Stomach (tissue), 9 donors: ENCODE data around the gene SLC6A17. TPM values are rescaled to one million over a fixed set of nuclear protein-coding genes. Genes with fewer than 3 reads are reported as not detected.

ENCODE experiments used
- DNase-seq, 2 donors: peaks; one replicate each; pipeline versions ENCODE4 v3.0.0 to v3.0.0-alpha.2; 2013 to 2019
- H3K27ac ChIP-seq, 5 donors: fragments of 200-600 bp in 4 of 5; sonication (generic) in 4 of 5; one replicate each; pipeline ENCODE4 v1.5.1; 2013 to 2019; ENCODE audit warnings: mild to moderate bottlenecking in 1 of 5, moderate library complexity in 1 of 5
- H3K27me3 ChIP-seq, 3 donors: fragments of 200-600 bp; sonication (generic); one replicate each; pipeline ENCODE4 v1.5.1; 2017 to 2019; ENCODE audit warnings: mixed run types in 1 of 3
- H3K36me3 ChIP-seq, 4 donors: fragments of 200-600 bp; sonication (generic); 1 replicate in 3 of 4; 2 replicates in 1 of 4; pipeline ENCODE4 v1.5.1; 2016 to 2019
- H3K4me1 ChIP-seq, 4 donors: fragments of 200-600 bp; sonication (generic); one replicate each; pipeline ENCODE4 v1.5.1; 2016 to 2019
- H3K4me3 ChIP-seq, 4 donors: fragments of 200-600 bp; sonication (generic) in 3 of 4; one replicate each; pipeline ENCODE4 v1.5.1; 2016 to 2019; ENCODE audit warnings: mild to moderate bottlenecking in 1 of 4
- H3K9me3 ChIP-seq, 4 donors: fragments of 200-600 bp; sonication (generic); one replicate each; pipeline ENCODE4 v1.5.1; 2016 to 2019
- EP300 ChIP-seq: sonication (generic); formaldehyde crosslinking; IDR thresholded peaks from one replicate; pipeline ENCODE4 v1.6.1; 2017; ENCODE audit warnings: antibody characterized with exemption
- POLR2A ChIP-seq, 4 donors: fragments of 450-650 bp; IDR thresholded peaks; one replicate each; pipeline ENCODE4 v1.6.1; 2016; ENCODE audit warnings: antibody characterized with exemption in 4 of 4, control low read depth in 2 of 4, mild to moderate bottlenecking in 1 of 4, moderate library complexity in 1 of 4
- POLR2AphosphoS5 ChIP-seq, 3 donors: sonication (generic); formaldehyde crosslinking; IDR thresholded peaks; one replicate each; pipeline ENCODE4 v1.6.1; 2016; ENCODE audit warnings: antibody characterized with exemption in 3 of 3
- WGBS, 5 donors: extraction: QIAGEN DNeasy Blood & Tissue Kit in 3 of 5; methylation state at CpG; one replicate each; pipeline versions ENCODE4 v1.1.5 to v1.1.7; 2013 to 2018; 5-methylcytosine and 5-hydroxymethylcytosine counted together
- intact Hi-C: fragments of 100-400 bp; cut with DNase I; formaldehyde crosslinking; loops from one replicate; pipeline ENCODE4 v1.15.1; 2023; ENCODE audit warnings: low total_unique reads
- polyA plus RNA-seq, 3 donors: library from polyadenylated mRNA; stranded (reverse); fragments of 200-250 nt; gene quantifications; one replicate each; pipeline ENCODE4 v1.2.3, GENCODE V29; 2013
- total RNA-seq, 5 donors: library from RNA; depleted of rRNA; stranded (reverse); fragments of >200 nt; gene quantifications; one replicate each; pipeline versions ENCODE4 v1.1.0 to v1.2.3, GENCODE V29; 2014 to 2016
- TF ChIP-seq, protein P1 (sequence below), 7 experiments: fragments of 450-650 bp in 4 of 7; fragments of 200-600 bp in 3 of 7; sonication (generic) in 3 of 7; IDR thresholded peaks; one replicate each; pipeline ENCODE4 v1.5.1; 2016 to 2019; ENCODE audit warnings: antibody characterized with exemption in 7 of 7, control low read depth in 2 of 7, mild to moderate bottlenecking in 1 of 7
- donor health status: healthy with polysubstance abuse.
- donor health status: Bipolar disorder and iron deficiency.
- donor health status: healthy.

SLC6A17 gene
- total and polyA plus RNA-seq, 8 donors = 0.08 to 0.37 (median 0.14) TPM; not detected in 3

DNA sequence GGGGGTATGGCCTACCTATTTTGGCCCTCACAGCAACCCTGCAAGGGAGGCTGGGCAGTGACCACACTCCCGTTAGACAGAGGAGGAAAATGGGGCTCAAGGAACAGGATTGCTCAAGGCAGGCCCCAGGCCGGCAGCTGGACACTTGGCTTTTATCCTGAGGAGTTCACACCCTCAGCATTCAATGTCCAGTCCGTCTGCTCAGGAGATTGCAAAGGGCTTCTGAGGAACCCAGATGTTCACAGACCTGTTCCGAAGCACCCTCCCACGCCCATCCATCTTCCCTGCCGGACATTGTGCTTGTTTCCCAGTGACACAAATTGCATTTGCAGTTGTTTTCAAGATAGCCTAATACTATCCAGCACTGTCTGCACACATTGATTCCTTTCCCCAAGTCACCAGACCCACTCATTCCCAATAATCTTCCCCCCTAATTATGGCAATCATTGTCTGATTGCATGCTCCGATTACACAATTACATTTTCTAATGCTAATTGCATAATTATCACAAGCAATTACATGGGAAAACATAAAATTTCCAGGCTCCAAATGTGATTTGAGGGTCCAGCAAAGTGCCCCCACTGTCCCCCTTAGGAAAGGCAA is 42.3 kb upstream of the SLC6A17 start:
- H3K36me3 ChIP-seq = no peaks in the 10 kb centered on the region
- no peak for DNase-seq
- H3K27ac ChIP-seq = no peak overlapping the region
- H3K4me3 ChIP-seq = no peak overlapping the region
- H3K4me1 ChIP-seq = no peaks in the 10 kb centered on the region
- H3K27me3 ChIP-seq = peaks cover 0 to 23% (median 0%) of the 10 kb centered on the region in 3 donors
- TF ChIP-seq, protein P1, sequence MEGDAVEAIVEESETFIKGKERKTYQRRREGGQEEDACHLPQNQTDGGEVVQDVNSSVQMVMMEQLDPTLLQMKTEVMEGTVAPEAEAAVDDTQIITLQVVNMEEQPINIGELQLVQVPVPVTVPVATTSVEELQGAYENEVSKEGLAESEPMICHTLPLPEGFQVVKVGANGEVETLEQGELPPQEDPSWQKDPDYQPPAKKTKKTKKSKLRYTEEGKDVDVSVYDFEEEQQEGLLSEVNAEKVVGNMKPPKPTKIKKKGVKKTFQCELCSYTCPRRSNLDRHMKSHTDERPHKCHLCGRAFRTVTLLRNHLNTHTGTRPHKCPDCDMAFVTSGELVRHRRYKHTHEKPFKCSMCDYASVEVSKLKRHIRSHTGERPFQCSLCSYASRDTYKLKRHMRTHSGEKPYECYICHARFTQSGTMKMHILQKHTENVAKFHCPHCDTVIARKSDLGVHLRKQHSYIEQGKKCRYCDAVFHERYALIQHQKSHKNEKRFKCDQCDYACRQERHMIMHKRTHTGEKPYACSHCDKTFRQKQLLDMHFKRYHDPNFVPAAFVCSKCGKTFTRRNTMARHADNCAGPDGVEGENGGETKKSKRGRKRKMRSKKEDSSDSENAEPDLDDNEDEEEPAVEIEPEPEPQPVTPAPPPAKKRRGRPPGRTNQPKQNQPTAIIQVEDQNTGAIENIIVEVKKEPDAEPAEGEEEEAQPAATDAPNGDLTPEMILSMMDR (IDR thresholded peaks at IDR 0.05) = no peak
- no peak for TF ChIP-seq EP300
- no peak for TF ChIP-seq POLR2AphosphoS5 (IDR thresholded peaks at IDR 0.05)
- no peak for TF ChIP-seq POLR2A (IDR thresholded peaks at IDR 0.05)
- intact Hi-C loops = loop anchor here (5.0 kb wide), 1 partner anchor 56 kb away; no protein-coding TSS in a partner anchor
- H3K9me3 ChIP-seq = no peaks in the 10 kb centered on the region
- 56 to 66% (median 58%) methylated on average over 6 to 7 of the region's 7 CpGs for WGBS, 5 donors

DNA sequence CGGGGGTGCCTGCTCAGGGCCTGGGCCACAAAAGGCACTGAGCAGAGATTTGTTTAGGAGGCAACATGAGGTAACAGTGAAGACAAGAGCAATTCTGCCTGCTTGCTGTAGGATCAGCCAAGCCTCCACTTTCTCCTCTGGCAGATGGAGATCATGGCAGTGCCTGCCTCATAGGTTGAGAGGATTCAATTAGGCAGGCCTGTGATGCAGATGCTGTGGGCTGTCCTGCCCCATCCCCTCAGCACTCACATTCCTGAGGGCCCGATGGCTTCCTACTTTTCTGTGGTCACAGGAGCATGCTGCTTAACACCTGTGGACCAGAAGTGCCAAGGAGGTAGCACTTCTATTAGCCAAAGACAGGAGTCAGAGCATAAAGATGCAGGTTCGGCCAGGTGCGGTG is 39.2 kb upstream of the SLC6A17 start:
- Histone ChIP-seq H3K4me1 (no peaks in the 10 kb centered on the region), H3K36me3 (no peaks in the 10 kb centered on the region), H3K27ac (no peak overlapping the region), H3K4me3 (no peak overlapping the region), H3K9me3 (no peaks in the 10 kb centered on the region), H3K27me3 (peaks cover 0 to 53% (median 15%) of the 10 kb centered on the region in 3 donors)
- TF ChIP-seq EP300 = no peak
- TF ChIP-seq, protein P1 (IDR thresholded peaks at IDR 0.05) = no peak
- TF ChIP-seq POLR2AphosphoS5 (IDR thresholded peaks at IDR 0.05) = no peak
- no peak for TF ChIP-seq POLR2A (IDR thresholded peaks at IDR 0.05)
- 70 to 78% (median 75%) methylated on average over 2 to 4 of the region's 4 CpGs for WGBS, 5 donors
- intact Hi-C loops = no loop called here
- no peak for DNase-seq

DNA sequence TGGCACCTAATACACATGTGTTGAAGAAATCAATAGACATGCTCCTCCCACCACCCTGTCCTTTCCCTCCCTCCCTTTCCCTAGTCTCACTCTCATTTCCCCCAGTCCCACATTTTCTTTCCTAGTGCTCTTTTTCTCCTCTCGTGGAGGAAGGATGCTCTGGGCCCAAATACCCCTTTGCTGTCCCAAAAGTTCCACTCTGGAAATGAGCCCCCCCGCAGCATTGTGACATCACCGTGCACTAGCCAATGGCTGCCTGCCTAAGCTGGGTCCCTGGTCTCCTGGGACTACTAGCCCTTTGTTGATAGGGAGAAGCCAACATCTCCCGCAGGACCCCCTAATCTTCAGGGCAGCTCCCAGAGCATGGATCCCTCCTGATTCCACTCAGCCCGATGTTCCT is 38.2 kb upstream of the SLC6A17 start, which contains the start of gene UBL4B:
TSS of gene UBL4B (plus strand) at position 301 of the 400 bp plus-strand sequence. CDS start at position 393, 92 bp downstream.
- no peak within 1 kb of the TSS for H3K27ac ChIP-seq
- 70 to 87% (median 81%) methylated on average over 5 of the region's 5 CpGs for WGBS, 5 donors
- intact Hi-C loops = no loop called here
- no peaks in the 10 kb centered on the region for H3K36me3 ChIP-seq
- no peaks in the 10 kb centered on the region for H3K9me3 ChIP-seq
- DNase-seq = no peak
- no peak for TF ChIP-seq EP300
- TF ChIP-seq POLR2AphosphoS5 (IDR thresholded peaks at IDR 0.05) = no peak
- TF ChIP-seq, protein P1 (IDR thresholded peaks at IDR 0.05) = no peak
- TF ChIP-seq POLR2A (IDR thresholded peaks at IDR 0.05) = no peak
- H3K4me3 ChIP-seq = no peak within 1 kb of the TSS
- peaks cover 0 to 62% (median 18%) of the 10 kb centered on the region in 3 donors for H3K27me3 ChIP-seq
- H3K4me1 ChIP-seq = no peaks in the 10 kb centered on the region

DNA sequence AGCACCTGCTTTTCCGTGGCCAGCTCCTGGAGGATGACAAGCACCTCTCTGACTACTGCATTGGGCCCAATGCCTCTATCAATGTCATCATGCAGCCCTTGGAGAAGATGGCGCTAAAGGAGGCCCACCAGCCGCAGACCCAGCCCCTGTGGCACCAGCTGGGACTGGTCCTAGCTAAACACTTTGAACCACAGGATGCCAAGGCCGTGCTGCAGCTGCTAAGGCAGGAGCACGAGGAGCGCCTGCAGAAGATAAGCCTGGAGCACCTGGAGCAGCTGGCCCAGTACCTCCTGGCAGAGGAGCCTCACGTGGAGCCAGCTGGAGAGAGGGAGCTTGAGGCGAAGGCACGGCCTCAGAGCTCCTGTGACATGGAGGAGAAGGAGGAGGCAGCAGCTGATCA is 37.6 kb upstream of the SLC6A17 start:
- no peak for DNase-seq
- intact Hi-C loops = no loop called here
- TF ChIP-seq, protein P1 (IDR thresholded peaks at IDR 0.05) = no peak
- TF ChIP-seq POLR2A (IDR thresholded peaks at IDR 0.05) = no peak
- TF ChIP-seq EP300 = no peak
- no peak for TF ChIP-seq POLR2AphosphoS5 (IDR thresholded peaks at IDR 0.05)
- no peaks in the 10 kb centered on the region for H3K9me3 ChIP-seq
- no peak overlapping the region for H3K4me3 ChIP-seq
- H3K27ac ChIP-seq = no peak overlapping the region
- 41 to 62% (median 51%) methylated on average over 8 to 9 of the region's 9 CpGs for WGBS, 5 donors
- H3K4me1 ChIP-seq = no peaks in the 10 kb centered on the region
- peaks cover 0 to 67% (median 18%) of the 10 kb centered on the region in 3 donors for H3K27me3 ChIP-seq
- H3K36me3 ChIP-seq = no peaks in the 10 kb centered on the region
